ENCODE results near the gene PRKCA.
"Not testable (repeated sequence)": the region's sequence is repeated elsewhere in the genome, so short reads cannot be mapped to it uniquely, and the experiment has no call there.

Gene PRKCA

DNA sequence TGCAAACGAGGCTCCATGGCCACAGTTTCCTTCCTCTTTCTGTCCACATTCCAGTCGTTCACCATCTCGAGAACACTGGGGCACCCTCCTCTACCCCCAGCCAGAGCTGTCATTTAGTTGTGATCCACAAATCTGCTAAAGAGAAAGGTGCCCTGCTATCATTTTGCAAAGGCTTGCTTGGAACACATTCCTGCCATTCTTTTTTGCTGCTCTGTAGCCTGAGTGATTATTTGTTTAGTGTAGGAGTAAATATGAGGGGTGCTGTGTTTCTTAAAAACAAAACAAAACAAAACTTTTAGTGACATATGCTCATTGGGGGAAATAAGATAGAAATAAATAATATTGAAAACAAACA, 166.7 kb downstream of the PRKCA start:
- no peak for DNase-seq

DNA sequence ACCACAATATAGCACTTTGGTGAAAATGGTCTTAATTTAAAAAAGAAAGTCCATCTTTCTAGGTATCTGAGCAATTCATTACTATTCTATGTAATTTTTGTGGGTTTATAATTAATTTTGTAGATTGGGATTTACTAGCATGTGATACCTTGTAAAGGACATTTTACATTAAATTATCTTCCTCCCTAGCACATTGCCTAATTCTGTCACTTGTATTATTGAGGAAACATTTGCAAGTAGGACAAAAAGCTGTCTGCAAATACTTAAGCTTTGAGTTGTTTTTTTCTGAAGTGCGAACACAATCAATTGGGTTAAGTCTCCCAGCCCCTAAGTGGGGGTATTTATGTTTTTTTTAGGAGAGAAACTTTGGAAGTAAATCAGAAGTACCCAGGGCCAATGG, 167.0 kb downstream of the PRKCA start:
- no peak for DNase-seq

DNA sequence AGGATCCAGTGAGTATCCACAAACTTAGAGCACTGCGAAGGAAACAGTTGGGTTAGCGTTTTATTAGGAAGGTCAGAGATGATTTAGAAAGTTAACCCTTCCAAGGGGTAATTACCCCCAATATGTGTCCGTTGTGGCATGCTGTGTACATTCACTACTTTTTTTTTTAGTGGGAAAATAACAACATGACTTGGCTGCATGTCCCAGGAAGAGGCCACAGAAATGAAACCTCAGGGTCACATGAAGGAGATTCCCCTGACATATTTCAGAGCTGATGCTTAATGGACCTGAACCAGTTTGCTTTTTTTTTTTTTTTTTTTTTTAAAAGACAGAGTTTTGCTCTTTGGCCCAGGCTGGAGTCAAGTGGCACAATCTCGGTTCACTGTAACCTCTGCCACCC, 167.5 kb downstream of the PRKCA start:
- no peak for DNase-seq

DNA sequence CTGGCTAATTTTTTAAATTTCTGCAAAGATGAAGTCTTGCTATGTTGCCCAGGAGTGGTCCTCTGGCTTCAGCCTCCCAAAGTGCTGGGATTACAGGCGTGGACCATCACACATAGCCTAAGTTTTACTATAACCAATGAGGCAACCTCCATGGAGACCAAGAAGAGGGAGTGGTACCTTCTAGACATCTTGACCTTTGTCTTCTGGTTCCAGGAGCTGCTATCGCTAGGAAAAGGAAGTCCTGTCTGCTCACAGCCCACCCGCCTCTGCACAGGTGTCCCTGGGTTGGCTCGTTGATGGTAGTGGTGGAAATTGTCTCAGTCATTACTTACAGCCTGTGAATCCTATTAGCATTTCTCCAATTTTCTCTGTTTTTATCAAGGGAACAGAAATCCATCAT, 169.7 kb downstream of the PRKCA start:
- DNase-seq: no peak

DNA sequence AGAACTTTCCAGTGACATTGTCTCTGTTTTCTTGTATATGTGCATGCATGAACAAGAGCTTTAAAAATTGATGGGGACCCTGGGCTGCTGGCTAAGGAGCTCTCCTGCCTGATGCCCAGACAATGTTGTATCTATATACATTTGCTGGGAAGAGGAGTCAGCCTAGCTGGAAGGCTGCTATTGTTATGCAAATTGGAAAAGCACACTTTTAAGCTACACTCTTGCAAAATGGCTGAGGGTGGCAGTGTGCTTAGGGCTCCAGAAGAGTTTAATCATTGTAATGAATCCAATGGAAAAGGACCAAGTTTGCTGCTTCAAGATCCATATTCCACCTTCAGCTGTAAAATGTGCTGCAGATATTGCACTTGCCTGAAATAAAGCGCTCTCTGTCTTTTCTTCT, 171.8 kb downstream of the PRKCA start:
- DNase-seq: no peak

DNA sequence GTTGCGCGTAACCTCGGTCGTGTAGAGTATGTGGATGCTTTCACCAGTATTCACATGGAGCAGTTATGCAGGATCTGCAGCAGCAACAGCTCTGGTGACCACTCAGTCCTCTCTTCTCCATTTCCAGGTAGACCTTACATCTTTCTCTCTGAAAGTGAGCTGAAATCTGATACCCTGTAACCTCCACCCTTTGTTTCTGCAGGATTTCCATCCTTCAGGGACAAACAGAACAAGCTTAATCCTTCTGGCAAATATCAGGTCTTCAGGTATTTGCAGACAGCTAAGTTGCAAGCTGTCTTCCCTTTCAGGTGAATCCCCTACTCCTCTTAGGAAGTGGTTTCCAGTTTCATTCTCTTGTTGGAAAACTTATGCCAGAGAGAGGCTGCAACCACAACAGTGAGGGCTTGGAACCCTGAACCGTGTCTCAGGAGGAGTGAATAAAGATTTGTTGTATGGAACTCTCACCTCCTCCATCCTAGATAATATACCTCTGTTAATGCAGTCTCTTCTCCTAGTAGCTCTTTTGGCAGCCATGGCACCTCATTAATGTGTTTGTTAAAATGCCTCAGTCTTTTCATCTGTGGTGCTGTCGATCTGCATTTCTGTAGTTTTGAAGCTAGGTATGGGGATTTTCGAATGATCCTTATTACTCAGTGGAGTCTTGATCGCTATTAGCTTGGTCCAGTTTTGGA, 172.5 kb downstream of the PRKCA start:
- no peak for DNase-seq

DNA sequence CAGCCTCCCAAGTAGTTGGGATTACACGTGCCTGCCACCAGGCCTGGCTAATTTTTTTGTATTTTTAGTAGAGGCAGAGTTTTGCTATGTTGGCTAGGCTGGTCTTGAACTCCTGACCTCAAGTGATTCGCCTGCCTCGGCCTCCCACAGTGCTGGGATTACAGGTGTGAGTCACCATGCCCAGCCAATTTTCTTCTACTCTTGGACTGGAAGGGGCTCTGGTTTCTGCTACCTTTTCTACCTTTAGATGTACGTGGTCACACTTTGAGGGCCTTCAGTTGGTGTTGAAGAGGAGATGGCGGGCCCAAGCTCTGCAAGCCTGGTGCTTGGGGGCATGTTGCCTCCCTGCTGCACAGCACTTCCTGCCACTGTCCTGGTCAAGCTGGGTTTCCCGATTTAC, 173.6 kb downstream of the PRKCA start:
- no peak for DNase-seq

DNA sequence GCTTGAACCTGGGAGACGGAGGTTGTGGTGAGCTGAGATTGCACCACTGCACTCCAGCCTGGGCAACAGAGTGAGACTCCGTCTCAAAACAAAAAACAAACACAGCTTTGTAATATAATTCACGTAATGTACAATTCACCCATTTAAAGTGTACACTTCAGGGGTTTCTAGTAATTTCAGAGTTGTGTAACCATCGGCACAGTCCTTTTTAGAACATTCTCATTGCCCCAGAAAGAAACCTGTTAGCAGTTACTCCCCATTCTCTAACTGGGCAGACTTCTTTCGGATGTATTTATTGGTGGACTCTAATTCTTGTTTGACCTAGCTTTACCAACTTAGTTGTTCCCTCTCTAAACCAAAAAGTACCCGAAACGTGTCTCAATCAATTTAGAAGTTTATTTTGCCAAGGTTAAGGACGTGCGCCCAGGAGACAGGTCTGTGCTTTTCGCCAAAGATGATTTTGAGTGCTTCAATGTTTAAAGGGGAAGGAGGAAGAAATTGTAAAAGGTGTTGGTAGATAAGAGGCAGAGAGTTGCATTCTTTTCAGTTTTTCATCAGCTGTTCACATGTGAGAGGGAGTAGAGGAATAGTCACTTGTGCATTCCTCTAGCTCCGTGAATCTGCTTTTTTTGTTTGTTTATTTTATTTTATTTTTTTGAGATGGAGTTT, 175.3 kb downstream of the PRKCA start:
- DNase-seq: no peak

DNA sequence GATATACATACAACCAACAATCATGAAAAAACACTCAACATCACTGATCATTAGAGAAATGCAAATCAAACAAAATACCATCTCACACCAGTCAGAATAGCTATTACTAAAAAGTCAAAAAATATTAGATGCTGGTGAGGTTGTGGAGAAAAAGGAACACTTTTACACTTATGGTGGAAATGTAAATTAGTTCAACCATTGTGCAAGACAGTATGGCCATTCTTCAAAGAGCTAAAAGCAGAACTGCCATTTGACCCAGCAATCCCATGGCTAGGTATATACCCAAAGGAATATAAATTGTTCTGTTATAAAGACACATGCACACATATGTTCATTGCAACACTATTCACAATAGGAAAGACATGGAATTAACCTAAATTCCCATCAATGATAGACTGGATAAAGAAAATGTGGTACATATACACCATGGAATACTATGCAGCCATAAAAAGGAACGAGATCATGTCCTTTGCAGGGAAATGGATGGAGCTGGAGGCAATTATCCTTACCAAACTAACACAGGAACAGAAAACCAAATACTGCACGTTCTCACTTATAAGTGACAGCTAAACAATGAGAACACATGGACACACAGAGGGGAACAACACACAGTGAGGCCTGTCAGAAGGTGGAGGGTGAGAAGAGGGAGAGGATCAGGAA, 176.9 kb downstream of the PRKCA start:
- not testable (repeated sequence) for DNase-seq

DNA sequence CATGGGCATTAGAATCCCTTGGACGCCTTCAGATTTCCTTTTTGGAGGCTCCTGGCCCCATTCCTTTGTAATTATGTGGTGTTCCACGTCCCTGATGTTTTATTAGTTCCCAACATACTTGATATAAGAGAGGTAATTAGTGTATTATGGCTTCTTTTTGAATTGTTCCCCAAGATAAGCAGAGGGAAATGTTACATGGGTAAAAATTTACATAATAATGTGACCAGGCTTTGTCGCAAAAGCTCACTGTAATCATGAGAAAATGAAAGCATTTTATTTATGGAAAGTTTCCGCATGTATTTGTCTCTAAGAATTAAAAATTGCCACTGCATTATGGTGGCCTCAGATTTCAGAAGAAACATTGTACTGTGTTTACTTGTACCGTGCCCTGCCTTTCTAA, 177.8 kb downstream of the PRKCA start:
- no peak for DNase-seq

DNA sequence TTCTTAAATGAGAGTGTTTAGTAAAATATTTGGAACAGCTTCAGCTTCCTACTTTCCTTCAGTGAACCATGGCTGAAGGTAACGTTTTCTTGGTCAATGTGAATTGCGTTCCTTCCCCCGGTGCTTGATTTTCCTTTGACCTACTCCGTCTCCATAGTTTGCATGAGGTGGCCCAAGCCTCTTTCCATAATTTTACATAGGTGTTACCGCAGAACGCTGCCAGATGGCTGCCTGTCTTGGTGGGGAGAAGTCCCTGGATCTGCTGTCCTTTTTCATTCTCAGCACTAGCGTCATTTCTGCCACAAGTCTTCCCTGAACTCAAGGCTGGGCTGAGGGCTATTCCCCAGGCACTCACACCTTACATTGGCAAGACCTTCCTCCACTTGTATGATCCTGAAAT, 178.4 kb downstream of the PRKCA start:
- DNase-seq: no peak

DNA sequence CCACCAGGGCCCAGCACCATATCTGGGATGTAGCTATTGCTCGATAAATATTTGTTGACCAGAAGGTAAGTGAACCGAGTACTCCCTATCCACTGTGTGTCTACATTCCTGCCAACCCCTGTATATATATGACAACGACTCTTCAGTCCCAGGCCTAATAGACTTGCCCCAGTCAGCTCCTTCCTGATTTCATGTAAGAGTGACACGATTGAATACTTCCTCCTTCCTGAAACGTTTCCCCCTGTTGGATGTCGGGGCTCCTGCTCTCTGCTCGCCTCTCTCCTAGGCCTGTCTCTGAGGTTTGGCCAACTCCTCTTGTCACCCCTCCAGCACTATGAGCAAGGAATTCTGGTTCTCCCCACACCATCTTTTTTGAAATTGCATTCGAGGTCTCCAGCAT, 178.9 kb downstream of the PRKCA start:
- DNase-seq: no peak

DNA sequence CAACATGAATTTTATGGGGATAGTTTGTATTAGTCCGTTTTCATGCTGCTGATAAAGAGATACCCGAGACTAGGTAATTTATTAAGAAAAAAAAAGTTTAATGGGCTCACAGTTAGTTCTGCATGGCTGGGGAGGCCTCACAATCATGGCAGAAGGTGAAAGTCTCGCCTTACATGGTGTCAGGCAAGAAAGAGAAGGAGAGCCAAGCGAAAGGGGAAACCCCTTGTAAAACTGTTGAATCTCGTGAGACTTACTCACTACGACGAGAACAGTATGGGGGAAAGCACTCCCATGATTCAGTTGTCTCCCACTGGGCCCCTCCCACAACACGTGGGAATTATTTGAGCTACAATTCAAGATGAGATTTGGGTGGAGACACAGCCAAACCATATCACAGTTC, 181.5 kb downstream of the PRKCA start:
- no peak for DNase-seq

DNA sequence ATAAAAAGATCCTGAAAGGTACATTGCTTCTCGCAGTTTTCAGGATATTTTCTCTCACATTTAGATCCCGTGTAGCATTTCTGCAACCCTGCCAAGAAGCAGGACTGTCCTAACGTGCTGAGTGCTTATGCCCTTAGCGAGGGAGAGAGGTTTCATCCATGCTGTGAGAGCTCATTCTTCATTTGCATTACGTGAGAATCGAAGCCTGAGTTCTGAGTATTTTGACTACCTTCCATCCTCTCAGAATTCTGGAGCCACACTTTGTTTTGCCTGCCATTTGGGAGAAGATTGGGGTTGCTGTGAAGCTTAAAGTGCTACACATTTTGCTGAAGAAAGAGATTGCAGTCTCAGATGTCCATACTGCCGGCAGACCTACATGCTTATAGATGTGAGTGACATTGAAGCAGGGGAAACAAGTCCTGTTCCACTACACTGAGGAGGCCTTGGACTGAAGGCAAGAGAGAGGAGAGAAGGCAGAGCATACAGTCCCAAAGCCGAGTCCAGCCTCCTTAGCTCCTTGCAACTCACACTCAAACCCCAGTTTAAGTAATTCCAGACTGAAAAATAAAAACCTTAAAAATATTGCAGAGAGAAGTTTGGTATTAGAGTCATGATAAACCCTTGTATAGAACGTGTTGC, 183.0 kb downstream of the PRKCA start:
- DNase-seq: no peak

DNA sequence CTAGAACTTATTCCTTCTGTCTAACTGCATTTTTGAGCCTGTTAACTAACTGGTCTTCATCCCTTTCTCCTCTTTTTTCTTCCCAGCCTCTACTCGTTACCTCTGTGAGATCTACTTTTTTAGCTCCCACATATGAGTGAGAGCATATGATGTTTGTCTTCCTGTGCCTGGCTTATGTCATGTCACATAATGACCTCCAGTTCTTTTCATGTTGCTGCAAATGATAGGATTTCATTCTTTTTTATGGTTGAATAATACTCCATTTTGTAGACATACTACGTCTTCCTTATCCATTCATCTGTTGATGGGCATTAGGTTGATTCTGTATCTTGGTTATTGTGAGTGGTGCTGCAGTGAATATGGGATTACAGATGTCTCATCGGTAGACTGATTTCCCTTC, 184.7 kb downstream of the PRKCA start:
- DNase-seq: no peak

DNA sequence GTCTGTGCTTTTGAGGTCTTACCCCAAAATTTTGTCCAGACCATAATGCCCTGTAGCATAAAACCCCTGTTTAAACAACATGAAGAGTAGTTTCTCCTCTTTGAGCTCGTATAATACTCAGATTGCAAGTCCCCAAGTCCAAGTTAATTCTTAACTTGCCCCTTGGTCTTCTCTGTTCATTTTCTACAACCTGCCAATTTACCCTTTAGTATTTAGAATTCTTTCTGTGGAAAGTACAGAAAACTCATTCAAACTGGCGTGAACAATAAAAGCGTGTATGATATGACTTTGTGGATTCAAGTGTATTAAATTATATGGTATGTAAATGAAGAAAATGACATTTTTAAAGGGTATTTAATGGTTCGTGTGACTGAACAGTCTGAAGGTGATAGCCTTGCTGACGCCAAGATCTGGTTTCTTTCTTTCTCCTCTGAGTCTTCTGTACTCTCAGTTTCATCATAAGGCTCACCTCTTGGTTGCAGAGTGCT, 185.6 kb downstream of the PRKCA start:
- no peak for DNase-seq

DNA sequence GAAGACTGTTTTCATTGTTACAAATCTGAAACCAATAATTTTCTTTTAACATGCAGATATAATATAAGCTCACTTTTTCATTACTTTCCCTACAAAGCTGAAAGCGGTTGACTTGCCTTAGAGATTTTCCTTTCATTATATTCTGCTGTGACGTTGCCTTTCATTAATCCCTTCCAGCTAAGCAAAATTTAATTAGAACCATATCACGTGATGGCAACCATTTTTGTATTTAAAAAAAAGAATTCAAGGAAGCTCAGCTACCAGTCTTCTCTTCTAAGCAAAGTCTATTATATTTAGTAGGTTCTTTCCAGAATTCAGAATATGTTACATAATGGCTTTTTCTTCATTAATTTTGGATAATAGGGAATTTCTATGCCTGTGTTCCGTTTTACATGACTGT, 186.5 kb downstream of the PRKCA start:
- DNase-seq: no peak

DNA sequence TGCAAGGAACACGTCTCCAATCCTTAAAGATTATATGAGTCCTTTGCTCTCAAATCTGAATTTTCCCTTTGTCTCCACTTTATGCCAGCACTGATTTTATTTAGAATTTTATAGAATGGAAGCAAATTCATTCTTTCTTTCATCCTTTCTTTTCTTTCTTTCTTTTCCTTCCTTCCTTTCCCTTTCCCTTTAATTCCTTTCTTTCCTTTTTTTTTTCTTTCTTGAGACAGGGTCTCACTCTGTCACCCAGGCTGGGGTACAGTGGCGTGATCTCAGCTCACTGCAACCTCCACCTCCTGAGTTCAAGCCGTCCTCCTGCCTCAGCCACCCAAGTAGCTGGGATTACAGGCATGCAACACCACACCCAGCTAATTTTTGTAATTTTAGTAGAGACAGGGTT, 187.2 kb downstream of the PRKCA start:
- not testable (repeated sequence) for DNase-seq

DNA sequence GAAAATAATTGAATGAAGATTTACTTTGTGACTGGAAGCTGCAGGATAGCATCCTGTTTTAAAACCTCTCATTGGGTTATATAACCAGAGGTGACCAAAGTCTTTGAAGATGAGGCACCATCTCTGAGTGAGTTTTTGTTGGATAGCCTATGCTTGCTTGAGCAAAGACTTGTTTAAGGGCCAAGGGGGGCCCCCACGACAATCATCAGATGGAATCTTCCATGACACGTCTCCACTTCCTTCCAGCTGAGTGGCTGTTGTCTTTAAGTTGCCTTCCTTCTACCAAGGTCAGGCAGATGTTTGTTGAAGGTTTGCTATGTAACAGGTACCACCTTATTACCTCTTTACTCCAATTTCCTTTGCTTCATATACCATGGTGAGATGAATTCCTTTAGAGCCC, 188.8 kb downstream of the PRKCA start:
- no peak for DNase-seq

DNA sequence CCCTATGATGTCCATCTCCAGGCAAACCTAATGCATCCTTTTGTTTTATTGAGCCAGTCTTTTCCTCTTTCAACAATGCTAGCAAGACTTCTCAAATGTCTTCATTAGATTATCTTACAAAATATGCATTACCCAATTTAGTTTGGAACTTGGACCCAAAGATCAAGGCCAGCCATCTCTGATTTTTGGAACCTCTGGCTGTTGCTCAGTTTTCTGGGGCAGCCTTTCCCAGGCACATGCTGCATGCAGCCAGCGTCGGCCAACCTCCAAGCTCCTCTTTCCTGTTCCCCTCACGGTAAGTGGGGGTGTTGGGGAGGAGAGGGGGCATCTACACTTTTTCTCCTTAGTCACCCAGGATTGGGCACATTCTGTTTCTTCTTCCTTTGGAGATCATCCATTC, 189.3 kb downstream of the PRKCA start:
- DNase-seq: no peak

DNA sequence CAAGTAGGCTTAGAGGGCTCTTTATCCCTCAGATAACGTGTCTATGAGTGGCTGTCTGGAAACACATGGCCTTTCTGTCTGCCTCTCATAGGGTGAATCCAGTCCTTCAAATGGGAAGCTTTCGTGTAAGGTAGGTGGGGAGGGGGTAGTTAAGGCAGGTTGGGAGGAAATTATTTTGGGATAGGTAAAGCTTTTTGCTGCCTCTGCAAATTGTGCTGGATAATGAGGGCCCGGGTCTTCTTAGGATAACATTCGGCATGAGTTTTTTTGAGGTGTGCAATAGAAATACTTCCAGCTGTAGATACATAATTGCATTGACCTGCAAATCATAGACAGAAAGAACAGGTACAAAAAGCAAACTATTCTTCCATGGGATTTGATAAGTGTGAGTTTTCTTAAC, 189.7 kb downstream of the PRKCA start:
- DNase-seq: no peak

DNA sequence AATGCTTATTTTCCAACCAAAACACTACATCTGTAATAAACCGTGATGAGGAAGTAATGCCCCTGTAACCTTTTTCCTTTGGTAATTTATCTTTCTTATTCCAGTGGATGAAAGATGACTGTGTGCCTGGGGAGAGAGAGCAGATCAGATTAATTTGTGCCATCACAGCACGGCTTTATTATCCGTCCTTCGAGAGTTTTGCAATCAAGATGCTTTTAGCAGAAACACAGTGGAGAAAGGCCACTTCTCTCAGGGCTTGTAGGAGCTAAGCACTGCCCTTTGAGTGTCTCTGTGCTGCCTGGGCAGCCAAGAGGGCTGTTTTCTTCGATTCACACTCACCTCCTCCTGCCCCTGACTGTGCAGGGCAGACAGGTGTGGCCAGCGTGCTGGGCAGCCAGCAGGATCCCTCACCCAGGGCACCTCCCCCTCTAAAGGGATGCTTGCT, 190.2 kb downstream of the PRKCA start:
- no peak for DNase-seq

DNA sequence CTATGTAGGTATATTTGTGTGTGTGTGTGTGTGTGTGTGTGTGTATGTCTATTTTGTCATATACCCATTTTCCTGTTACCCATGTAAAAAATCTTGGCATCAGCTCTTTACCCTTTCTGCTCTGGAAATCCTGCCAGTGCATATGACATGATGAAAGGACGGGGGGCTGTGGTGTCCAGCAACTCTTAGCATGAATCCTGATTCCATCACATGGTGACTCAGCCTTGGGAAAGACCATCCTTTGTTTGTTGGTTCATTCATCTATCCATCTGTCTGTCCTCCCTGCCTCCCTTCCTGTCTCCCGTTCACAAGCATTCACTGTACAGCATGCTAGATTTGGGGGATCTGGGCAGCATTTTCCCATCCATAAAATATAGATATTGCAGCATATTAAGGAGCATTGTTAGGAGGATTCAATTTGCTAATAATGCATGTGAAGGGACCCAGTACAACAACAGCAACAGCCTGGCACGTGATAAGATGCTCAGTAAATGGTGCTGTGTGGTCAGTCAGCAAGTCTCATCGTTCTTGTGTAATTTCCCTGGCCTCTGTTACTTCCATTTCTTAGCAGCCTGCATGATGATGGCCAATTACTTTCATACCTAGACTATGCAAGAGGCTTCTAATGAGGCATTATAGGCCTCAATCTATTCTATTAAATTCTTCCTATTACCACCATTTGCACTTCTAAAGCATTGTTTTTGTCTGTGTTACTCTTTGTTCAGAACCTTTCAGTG, 191.0 kb downstream of the PRKCA start:
- no peak for DNase-seq
